MCF 10A (cell line): ENCODE data around the gene DNAJB5. TPM values are rescaled to one million over a fixed set of nuclear protein-coding genes. Genes with fewer than 3 reads are reported as not detected.

Source experiments
- BruUV-seq: library from RNA; stranded (reverse); fragments of 400-500 nt; replicated peaks from 2 replicates; lab custom pipeline; 2021; lab: Mats Ljungman, UMichigan
- CTCF ChIA-PET: fragments of 300-600 bp; sonication (Branson Sonifier 250); formaldehyde crosslinking; extraction: SDS; loops from one replicate; lab custom pipeline; 2021; ENCODE audit warnings: antibody characterized with exemption, inconsistent platforms; lab: Yijun Ruan, JAX
- POLR2A ChIA-PET: fragments of 300-600, 350-650 bp; sonication (Branson Sonifier 250); formaldehyde crosslinking; extraction: SDS; loops from one replicate; lab custom pipeline; 2020; ENCODE audit warnings: antibody characterized with exemption, inconsistent platforms; lab: Yijun Ruan, JAX
- DNase-seq: peaks from one replicate; pipeline ENCODE4 v3.0.0-alpha.2; 2018; ENCODE audit not compliant: unreplicated experiment
- H3K27ac Mint-ChIP-seq: one replicate; pipeline ENCODE4 v1.8.0; 2022; ENCODE audit warnings: mild to moderate bottlenecking, low read depth, mixed read lengths; ENCODE audit not compliant: unreplicated experiment
- H3K27me3 Mint-ChIP-seq: one replicate; pipeline ENCODE4 v1.8.0; 2022; ENCODE audit warnings: mixed read lengths; ENCODE audit not compliant: insufficient read depth, unreplicated experiment
- H3K36me3 Mint-ChIP-seq: one replicate; pipeline ENCODE4 v1.8.0; 2022; ENCODE audit warnings: mild to moderate bottlenecking, moderate library complexity, mixed read lengths; ENCODE audit not compliant: insufficient read depth, unreplicated experiment
- H3K4me1 Mint-ChIP-seq: one replicate; pipeline ENCODE4 v1.8.0; 2022; ENCODE audit warnings: mixed read lengths; ENCODE audit not compliant: insufficient read depth, unreplicated experiment
- H3K4me3 Mint-ChIP-seq: one replicate; pipeline ENCODE4 v1.8.0; 2022; ENCODE audit warnings: mild to moderate bottlenecking, moderate library complexity, mixed read lengths; ENCODE audit not compliant: unreplicated experiment
- H3K9me3 Mint-ChIP-seq: one replicate; pipeline ENCODE4 v1.8.0; 2022; ENCODE audit warnings: mixed read lengths; ENCODE audit not compliant: unreplicated experiment
- intact Hi-C: fragments of 100-400 bp; cut with micrococcal nuclease; formaldehyde crosslinking; loops from 2 replicates; pipeline ENCODE4 v1.14.1; 2022
- total RNA-seq: library from RNA; stranded (reverse); gene quantifications from 2 replicates; pipeline ENCODE4 v1.2.3, GENCODE V29; 2022
- TF ChIP-seq, protein P1 (sequence below): fragments of 200-600 bp; IDR thresholded peaks from one replicate; pipeline ENCODE4 v1.8.0; 2022; ENCODE audit warnings: antibody characterized with exemption, mild to moderate bottlenecking; ENCODE audit not compliant: unreplicated experiment

The DNAJB5 gene
- total RNA-seq, 1 experiment from 2014 or later: 2.2 TPM

DNA sequence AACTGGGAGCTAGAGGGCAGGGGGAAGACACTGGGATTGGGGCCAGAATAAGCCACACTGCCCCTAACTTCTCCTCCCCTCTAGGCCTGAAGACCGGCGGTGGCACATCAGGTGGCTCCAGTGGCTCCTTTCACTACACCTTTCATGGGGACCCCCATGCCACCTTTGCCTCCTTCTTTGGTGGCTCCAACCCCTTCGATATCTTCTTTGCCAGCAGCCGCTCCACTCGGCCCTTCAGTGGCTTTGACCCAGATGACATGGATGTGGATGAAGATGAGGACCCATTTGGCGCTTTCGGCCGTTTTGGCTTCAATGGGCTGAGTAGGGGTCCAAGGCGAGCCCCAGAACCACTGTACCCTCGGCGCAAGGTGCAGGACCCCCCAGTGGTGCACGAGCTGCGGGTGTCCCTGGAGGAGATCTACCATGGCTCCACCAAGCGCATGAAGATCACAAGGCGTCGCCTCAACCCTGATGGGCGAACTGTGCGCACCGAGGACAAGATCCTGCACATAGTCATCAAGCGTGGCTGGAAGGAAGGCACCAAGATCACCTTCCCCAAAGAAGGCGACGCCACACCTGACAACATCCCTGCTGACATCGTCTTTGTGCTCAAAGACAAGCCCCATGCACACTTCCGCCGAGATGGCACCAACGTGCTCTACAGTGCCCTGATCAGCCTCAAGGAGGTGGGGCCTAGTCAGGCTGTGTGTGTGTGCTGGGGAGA, 6.8 kb downstream of the DNAJB5 start:
- DNase-seq: no peak
- intact Hi-C loops: loop anchor here (10.0 kb wide), 1 partner anchor 58 kb away; no protein-coding TSS in a partner anchor
- peaks cover 6% of the 10 kb centered on the region for H3K36me3 Mint-ChIP-seq
- TF ChIP-seq, protein P1, sequence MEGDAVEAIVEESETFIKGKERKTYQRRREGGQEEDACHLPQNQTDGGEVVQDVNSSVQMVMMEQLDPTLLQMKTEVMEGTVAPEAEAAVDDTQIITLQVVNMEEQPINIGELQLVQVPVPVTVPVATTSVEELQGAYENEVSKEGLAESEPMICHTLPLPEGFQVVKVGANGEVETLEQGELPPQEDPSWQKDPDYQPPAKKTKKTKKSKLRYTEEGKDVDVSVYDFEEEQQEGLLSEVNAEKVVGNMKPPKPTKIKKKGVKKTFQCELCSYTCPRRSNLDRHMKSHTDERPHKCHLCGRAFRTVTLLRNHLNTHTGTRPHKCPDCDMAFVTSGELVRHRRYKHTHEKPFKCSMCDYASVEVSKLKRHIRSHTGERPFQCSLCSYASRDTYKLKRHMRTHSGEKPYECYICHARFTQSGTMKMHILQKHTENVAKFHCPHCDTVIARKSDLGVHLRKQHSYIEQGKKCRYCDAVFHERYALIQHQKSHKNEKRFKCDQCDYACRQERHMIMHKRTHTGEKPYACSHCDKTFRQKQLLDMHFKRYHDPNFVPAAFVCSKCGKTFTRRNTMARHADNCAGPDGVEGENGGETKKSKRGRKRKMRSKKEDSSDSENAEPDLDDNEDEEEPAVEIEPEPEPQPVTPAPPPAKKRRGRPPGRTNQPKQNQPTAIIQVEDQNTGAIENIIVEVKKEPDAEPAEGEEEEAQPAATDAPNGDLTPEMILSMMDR: no peak
- no peaks in the 10 kb centered on the region for H3K9me3 Mint-ChIP-seq
- no TSS peak for BruUV-seq
- ChIA-PET POLR2A (interaction anchor here (0.8 to 2.6 kb wide), 2 partner anchors 75 to 94 kb away, joined by 3 to 7 read pairs; no protein-coding TSS in a partner anchor), CTCF (interaction anchor here (0.6 to 7.5 kb wide), 2 partner anchors 98 to 477 kb away, joined by 3 to 76 read pairs; no protein-coding TSS in a partner anchor)
- H3K4me1 Mint-ChIP-seq: peaks cover 46% of the 10 kb centered on the region
- peak overlapping the region; percentile 72 for H3K27ac Mint-ChIP-seq
- no peaks in the 10 kb centered on the region for H3K27me3 Mint-ChIP-seq
- no peak overlapping the region for H3K4me3 Mint-ChIP-seq

- H3K27me3 Mint-ChIP-seq: no peaks in the 10 kb centered on the region
- peaks cover 11% of the 10 kb centered on the region for H3K36me3 Mint-ChIP-seq
- H3K4me3 Mint-ChIP-seq: no peak overlapping the region
- TF ChIP-seq, protein P1: no peak
- no TSS peak for BruUV-seq
- peaks cover 46% of the 10 kb centered on the region for H3K4me1 Mint-ChIP-seq
- ChIA-PET CTCF (interaction anchor here (0.6 to 7.5 kb wide), 3 partner anchors 12 to 478 kb away, joined by 3 to 76 read pairs (median 4); no protein-coding TSS in a partner anchor), POLR2A (interaction anchor here (0.8 kb wide), 1 partner anchor 74 kb away, joined by 3 read pairs; no protein-coding TSS in a partner anchor)
- intact Hi-C loops: loop anchor here (10.0 kb wide), 1 partner anchor 58 kb away; no protein-coding TSS in a partner anchor
- no peak for DNase-seq
- H3K27ac Mint-ChIP-seq: peak overlapping the region; percentile 72
- no peaks in the 10 kb centered on the region for H3K9me3 Mint-ChIP-seq
Measured at GRCh38 chr9:34996905-34997279, 7.3 kb downstream of the DNAJB5 start.

DNA sequence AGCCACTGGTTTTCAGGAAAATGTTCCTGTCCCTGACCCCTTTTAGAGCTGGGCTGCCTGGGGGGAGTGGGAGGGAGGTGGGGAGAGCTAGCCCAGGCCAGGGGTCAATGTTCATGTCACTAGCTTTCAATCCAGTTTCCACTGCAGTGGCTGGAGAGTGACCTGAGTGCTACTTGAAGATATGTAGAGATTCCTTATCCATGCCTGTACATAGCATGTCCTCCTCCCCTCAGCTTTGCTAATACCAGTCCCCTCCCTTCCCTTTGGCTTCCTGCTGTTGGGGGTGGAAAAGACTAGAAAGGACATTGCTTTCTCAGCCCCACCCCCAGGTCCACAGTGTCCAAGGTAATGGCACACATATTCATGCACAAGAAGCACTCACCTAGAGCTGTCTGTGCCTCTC, 7.8 kb downstream of the DNAJB5 start:
- peak overlapping the region; percentile 72 for H3K27ac Mint-ChIP-seq
- no peaks in the 10 kb centered on the region for H3K9me3 Mint-ChIP-seq
- intact Hi-C loops: loop anchor here (10.0 kb wide), 1 partner anchor 57 kb away; no protein-coding TSS in a partner anchor
- CTCF ChIA-PET: interaction anchor here (0.5 to 7.5 kb wide), 5 partner anchors 12 to 648 kb away, joined by 3 to 76 read pairs (median 3); no protein-coding TSS in a partner anchor
- DNase-seq: no peak
- no peak overlapping the region for H3K4me3 Mint-ChIP-seq
- H3K27me3 Mint-ChIP-seq: no peaks in the 10 kb centered on the region
- peaks cover 10% of the 10 kb centered on the region for H3K36me3 Mint-ChIP-seq
- H3K4me1 Mint-ChIP-seq: peaks cover 47% of the 10 kb centered on the region
- BruUV-seq: no TSS peak
- POLR2A ChIA-PET: interaction anchor here (0.6 to 0.8 kb wide), 2 partner anchors 11 to 74 kb away, joined by 3 to 4 read pairs; no protein-coding TSS in a partner anchor
- TF ChIP-seq, protein P1: no peak

DNA sequence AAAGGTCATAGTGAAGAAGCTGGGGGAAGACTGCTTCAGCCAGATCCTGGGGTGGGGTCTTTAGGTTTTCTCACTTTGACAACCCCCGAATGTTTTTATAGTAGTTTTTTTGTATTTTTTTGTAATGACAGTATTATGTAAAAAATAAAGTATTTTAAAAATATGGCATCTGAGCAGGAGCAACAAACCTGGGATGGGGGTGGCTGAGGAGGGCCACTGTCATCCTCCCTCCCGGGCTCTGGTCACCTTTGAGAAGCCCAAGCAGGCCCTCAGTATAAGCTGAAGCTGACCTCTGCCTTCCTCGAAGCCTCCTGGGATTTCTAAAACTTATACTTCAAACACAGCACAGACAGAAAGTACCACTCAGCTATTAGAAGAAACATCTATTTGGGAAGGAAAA, 8.7 kb downstream of the DNAJB5 start:
- no peaks in the 10 kb centered on the region for H3K27me3 Mint-ChIP-seq
- H3K36me3 Mint-ChIP-seq: peaks cover 8% of the 10 kb centered on the region
- no TSS peak for BruUV-seq
- H3K4me1 Mint-ChIP-seq: peaks cover 41% of the 10 kb centered on the region
- no peak overlapping the region for H3K27ac Mint-ChIP-seq
- TF ChIP-seq, protein P1: no peak
- H3K9me3 Mint-ChIP-seq: no peaks in the 10 kb centered on the region
- intact Hi-C loops: loop anchor here (10.0 kb wide), 1 partner anchor 57 kb away; no protein-coding TSS in a partner anchor
- CTCF ChIA-PET: interaction anchor here (1.3 to 7.5 kb wide), 2 partner anchors 13 to 100 kb away, joined by 4 to 76 read pairs; no protein-coding TSS in a partner anchor
- no peak for DNase-seq
- no peak overlapping the region for H3K4me3 Mint-ChIP-seq
- POLR2A ChIA-PET: no interaction called here
